Activated CD4-positive, alpha-beta T cell treated with anti-CD3 and anti-CD28 coated beads, Interleukin-2, Interleukin-4, amounts not matched to agents 100 ng/mL and 50 ng/mL, durations not matched to agents 16 hours and 8 hours (primary cell): ENCODE data around the gene CA10.

ENCODE experiments used
- DNase-seq: peaks from one replicate; pipeline ENCODE4 v3.0.0-alpha.2; 2020; ENCODE audit warnings: low spot score

The CA10 gene

DNA sequence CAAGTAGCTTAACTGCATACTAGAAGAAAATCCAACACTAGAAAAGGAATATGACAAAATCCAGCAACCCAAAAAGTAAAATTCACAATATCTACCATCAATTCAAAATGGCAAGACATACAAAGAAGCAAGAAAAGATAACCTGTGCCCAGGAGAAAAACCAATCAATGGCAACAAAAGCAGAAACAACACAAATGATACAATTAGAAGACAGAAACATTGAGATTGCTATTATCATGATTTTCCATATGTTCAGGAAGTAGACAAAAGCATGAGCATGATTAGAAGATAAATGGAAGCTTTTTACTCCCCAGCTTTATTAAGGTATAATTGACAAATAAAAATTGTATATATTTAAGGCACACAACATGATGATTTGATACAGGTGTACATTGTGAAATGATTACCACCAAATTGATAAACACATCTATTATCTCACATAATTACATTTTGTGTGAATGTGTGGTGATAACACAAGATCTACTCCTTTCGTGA lies 117.3 kb downstream of the CA10 start:
- no peak for DNase-seq

GRCh38 chr17:52036416-52036815 lies 122.1 kb downstream of the CA10 start:
- DNase-seq: no peak

GRCh38 chr17:52035336-52035915 lies 123.1 kb downstream of the CA10 start:
- DNase-seq: no peak

DNA sequence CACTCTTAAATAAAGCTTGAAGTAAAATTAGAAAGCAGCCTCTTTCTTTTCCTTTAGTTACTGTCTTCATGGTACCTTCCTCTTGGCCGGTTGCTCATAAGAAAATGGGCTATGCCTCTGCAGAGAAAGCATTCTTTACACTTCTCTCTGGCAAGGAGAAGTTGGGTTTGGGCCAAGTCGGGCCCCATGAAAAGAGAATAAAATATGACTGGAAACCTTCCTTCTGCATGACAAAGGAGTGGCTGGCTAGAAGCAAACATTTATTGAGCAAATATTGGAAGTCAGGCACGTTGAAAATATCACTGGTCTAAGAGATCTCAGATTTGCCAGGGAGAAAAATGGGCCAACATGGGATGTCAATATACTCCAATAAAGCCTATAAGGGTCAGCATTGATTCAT lies 126.1 kb downstream of the CA10 start:
- DNase-seq: no peak

DNA sequence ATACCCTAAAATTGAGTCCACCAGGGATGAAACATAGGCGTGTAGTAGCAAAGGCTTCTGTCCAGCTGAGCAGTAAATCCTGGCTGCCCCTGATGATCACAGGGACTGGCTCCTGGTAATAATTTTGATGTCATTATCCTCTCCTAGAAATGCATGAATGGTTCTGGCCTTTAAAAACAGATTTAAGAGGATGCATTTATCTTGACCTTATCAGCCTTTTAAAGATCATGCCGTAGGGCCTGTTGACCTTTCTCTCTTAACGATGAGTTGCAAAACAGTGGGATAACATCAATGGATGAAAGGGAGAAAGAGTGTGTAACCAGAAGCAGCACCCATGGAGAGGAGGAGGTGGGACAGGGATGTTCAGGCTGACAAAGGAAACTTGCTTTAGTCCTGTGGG lies 128.5 kb downstream of the CA10 start:
- DNase-seq: no peak

- no peak for DNase-seq
Observed at GRCh38 chr17:52027620-52028295, 130.8 kb downstream of the CA10 start.

DNA sequence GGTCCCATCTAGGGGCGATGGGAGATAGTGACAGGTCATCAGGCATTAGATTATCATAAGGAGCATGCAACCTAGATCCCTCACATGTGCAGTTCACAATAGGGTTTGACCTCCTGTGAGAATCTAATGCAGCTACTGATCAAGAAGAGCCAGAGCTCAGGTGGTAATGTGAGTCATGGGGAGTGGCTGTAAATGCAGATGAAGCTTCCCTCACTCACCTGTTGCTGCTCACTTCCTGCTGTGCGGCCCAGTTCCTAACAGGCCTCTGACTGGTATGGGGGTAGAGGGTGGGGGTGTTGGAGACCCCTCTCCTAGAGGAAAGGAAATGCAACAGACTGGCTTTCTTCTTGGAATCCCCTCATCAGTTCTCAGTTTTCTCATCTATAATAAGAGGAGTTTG lies 131.4 kb downstream of the CA10 start:
- DNase-seq: no peak

DNA sequence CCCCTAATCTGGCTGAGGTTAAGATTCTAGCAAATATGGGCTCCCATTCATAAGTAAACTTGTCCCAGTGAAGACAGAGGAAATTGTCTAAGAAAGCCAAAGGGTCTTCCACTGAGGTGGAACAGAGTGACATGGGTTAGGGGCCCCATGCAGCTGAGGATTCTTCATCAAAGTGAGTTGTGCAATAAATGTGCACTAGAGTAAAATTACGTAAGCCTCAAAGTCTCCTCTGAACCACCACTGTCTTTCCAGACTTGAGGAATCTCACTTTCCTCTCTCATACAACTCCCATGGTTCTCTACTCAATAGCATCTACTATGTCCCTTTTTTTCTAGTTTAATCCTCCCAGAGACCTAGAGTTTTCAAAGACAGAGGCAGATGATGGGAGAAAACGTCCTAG lies 132.4 kb downstream of the CA10 start:
- DNase-seq: no peak

- no peak for DNase-seq
Observed at GRCh38 chr17:52025236-52025635, 133.3 kb downstream of the CA10 start.

- DNase-seq: no peak
Observed at GRCh38 chr17:52024300-52024870, 134.1 kb downstream of the CA10 start.

GRCh38 chr17:52011064-52011463 lies 147.4 kb downstream of the CA10 start:
- DNase-seq: no peak

GRCh38 chr17:51999654-52000053 lies 158.9 kb downstream of the CA10 start:
- no peak for DNase-seq

DNA sequence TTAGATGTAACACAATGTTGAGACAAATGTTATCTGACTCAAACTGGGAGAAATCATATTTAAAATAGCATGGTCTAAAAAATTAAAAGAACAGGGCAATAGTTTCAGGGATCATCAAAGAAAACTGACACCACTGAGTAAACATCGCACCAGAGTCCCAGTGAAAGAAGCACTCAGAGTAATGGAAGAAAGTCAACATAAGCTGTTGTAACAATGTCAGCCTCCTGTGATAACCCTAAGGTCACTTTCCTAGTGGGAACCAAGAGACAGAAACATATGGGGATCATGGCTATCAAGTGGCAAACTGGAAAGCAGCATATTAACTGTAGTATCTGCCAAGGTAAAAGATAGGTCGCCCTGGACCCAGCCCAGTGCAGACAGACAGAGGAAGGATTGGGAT lies 160.8 kb downstream of the CA10 start:
- DNase-seq: no peak

- DNase-seq: no peak
Observed at GRCh38 chr17:51995797-51996403, 162.6 kb downstream of the CA10 start.

GRCh38 chr17:51992864-51993416 lies 165.6 kb downstream of the CA10 start:
- no peak for DNase-seq

- DNase-seq: no peak
Observed at GRCh38 chr17:51971121-51971520, 187.4 kb downstream of the CA10 start.

DNA sequence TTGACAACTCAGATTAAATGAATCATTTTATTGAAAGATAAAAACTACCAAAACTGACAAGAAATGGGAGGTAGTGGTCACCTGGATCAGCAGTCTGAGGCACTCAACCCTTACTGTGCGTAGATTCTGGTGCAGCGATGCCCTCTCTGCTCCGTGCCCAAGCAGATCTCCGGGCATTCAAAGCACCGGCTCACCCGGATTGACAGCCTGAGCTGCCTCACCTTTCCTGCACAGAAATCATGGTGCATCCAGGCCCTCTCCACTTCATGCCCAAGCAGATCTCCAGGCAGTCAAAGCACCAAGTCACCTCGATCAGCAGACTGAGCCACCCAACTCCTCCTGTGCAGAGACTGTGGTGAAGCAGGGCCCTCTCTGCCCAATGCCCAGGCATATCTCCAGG lies 196.8 kb downstream of the CA10 start:
- DNase-seq: no peak

GRCh38 chr17:51957786-51958185 lies 200.7 kb downstream of the CA10 start:
- DNase-seq: no peak

- no peak for DNase-seq
Observed at GRCh38 chr17:51955245-51955644, 203.3 kb downstream of the CA10 start.

DNA sequence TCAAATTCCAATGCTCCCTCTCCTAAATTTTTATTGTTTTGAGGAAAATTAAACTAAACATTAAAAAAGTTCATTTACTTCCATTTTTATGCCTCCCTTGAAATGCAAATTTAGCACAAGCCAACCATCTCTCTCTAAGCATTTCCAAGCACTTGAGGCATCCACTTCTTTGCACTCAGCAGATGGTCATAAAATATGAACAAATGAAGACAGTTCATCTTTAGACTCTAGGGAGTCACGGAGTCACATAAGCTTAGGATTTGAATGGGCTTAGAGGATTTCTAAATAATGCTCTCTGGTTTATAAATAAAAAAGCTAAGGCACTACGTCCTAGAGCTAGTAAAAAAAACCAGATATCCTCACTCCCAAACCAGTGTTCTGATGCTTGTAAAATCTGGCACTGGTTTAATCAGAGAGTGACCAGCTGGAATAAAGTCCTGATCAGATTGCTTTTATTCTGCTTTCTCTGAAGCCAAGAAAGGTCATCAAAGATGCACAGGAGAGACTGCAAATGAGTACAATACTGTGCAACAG lies 204.2 kb downstream of the CA10 start:
- DNase-seq: no peak

GRCh38 chr17:51951741-51952140 lies 206.8 kb downstream of the CA10 start:
- no peak for DNase-seq

- no peak for DNase-seq
Observed at GRCh38 chr17:51948128-51948527, 210.4 kb downstream of the CA10 start.
